ENCODE measurements around the gene CCNF. TPM values are rescaled to one million over a fixed set of nuclear protein-coding genes. Genes with fewer than 3 reads are reported as not detected.
A peak's percentile ranks its signal among the peaks of the same experiment; 100 is the strongest.

The CCNF gene
- total and polyA plus RNA-seq, 10 of the 15 experiments (the other 5 are each of a cell fraction or from before 2014, with no cell fraction given), result 4.0 to 63.2 (median 27.5) TPM

DNA sequence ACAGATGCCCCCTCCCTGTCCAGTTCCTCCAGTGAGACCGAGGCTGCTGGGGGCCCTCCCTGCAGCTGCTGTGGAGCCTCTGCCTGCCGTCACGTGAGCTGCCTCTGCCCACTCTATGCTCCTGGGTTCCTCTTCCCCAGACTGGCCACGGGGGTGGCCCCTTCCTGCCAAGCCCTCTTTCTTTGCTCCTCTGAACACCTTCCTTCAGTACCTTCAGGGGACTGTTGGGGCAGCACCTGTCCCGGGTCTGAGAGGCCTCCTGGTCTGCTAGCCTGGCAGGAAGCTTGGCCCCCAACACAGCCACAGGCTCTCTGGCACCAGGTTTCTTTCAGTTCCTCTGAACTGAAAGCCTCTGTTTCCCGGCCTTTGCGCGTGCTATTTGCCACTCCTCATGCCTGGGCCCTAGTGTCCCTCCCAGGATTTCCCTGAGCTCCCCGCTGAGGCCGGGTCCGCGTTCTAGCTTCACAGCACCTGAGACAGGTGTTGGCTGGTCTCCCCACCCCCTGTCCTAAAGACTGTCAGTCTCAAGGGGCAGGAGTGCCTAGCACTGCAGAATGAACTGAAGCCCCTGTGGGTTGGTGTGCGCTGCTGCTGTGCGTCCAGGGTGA, 77.9 kb downstream of the CCNF start:
- DNase-seq (ENCODE audit: low read depth, low spot score), result peak; percentile 41
- Histone ChIP-seq H3K4me3 (no peak overlapping the region), H3K4me1 (ENCODE audit: control insufficient read depth, insufficient read depth, low read length) (peaks cover 33% of the 10 kb centered on the region), H3K9me3 (replicated peaks; ENCODE audit: control insufficient read depth, insufficient read depth, low read length) (no peaks in the 10 kb centered on the region), H3K36me3 (ENCODE audit: control insufficient read depth in 2 of 2, insufficient read depth in 2 of 2, low read length in 1 of 2) (no peaks in the 10 kb centered on the region; a peak in 1 of 4 replicates), H3K9ac (ENCODE audit: control insufficient read depth, insufficient read depth, low read length) (peak overlapping the region; percentile 36), H3K27ac (ENCODE audit: control insufficient read depth, insufficient read depth) (peak overlapping the region; percentile 83), H3K79me2 (ENCODE audit: control insufficient read depth, insufficient read depth, low read length) (no peaks in the 10 kb centered on the region), H3K27me3 (replicated peaks in 1 of 2; ENCODE audit: control insufficient read depth in 2 of 2, insufficient read depth in 2 of 2, low read length in 1 of 2) (no peaks in the 10 kb centered on the region), H2AFZ (ENCODE audit: control insufficient read depth, low read depth, low read length) (peak overlapping the region; percentile 76), H4K20me1 (ENCODE audit: control insufficient read depth, insufficient read depth) (no peaks in the 10 kb centered on the region), H3K4me2 (ENCODE audit: control insufficient read depth, insufficient read depth) (peak overlapping the region; percentile 86)
- RAD21 ChIA-PET (ENCODE audit: unreplicated experiment), result interaction anchor here (0.7 to 1.2 kb wide), 2 partner anchors 25 to 459 kb away, joined by 3 to 6 read pairs; partner anchors contain the start of genes NTHL1 and TSC2
- CTCF ChIA-PET, result interaction anchor here (0.8 to 1.2 kb wide), 3 partner anchors 9 to 313 kb away, joined by 3 to 5 read pairs (median 4); partner anchors contain the start of gene CCNF
- POLR2A ChIA-PET, result interaction anchor here (0.6 to 2.5 kb wide), 6 partner anchors 9 to 375 kb away, joined by 3 to 8 read pairs (median 4); partner anchors contain the start of gene TBC1D24
- intact Hi-C loops (cut with micrococcal nuclease; ENCODE audit: unreplicated experiment), result loop anchor here (5.0 to 10.0 kb wide), 2 partner anchors 40 to 242 kb away; partner anchors contain the start of gene RNPS1
- BruUV-seq (replicated peaks), result no TSS peak
- ATAC-seq, result peak; percentile 90
- SMC1A ChIA-PET (ENCODE audit: uncharacterized antibody, unreplicated experiment), result no interaction called here
- peak; percentile 73 for FAIRE-seq
- WGBS (ENCODE audit: insufficient coverage, insufficient replicate concordance, low lambda C conversion rate, missing lambda C conversion rate), result 49% methylated on average over 14 of the region's 14 CpGs
- in situ Hi-C loops (cut with MboI), result loop anchor here (5.0 kb wide), 1 partner anchor 75 kb away; no protein-coding TSS in a partner anchor
- TF ChIP-seq BHLHE40 (IDR thresholded peaks at IDR 0.05; ENCODE audit: borderline replicate concordance in 1 of 2, low read depth in 2 of 2, low read length in 1 of 2), result peak; percentile 94 to 97
- TF ChIP-seq TAF1 (IDR thresholded peaks at IDR 0.05; ENCODE audit: borderline replicate concordance, low read depth, low read length), result no peak
- no peak for TF ChIP-seq RCOR1 (conservative IDR thresholded peaks at IDR 0.05; ENCODE audit: low read depth, low read length)
- TF ChIP-seq, protein P1, sequence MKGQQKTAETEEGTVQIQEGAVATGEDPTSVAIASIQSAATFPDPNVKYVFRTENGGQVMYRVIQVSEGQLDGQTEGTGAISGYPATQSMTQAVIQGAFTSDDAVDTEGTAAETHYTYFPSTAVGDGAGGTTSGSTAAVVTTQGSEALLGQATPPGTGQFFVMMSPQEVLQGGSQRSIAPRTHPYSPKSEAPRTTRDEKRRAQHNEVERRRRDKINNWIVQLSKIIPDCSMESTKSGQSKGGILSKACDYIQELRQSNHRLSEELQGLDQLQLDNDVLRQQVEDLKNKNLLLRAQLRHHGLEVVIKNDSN (IDR thresholded peaks at IDR 0.05; ENCODE audit: borderline replicate concordance, extremely low read length, insufficient read depth, low read depth, low read length), result peak; percentile 84
- no peak for TF ChIP-seq NRF1 (conservative IDR thresholded peaks at IDR 0.05; ENCODE audit: low read depth, low read length)
- no peak for TF ChIP-seq NR2C2 (IDR thresholded peaks at IDR 0.05; ENCODE audit: borderline replicate concordance, control insufficient read depth, insufficient read length, low read depth)
- TF ChIP-seq CBFB (IDR thresholded peaks at IDR 0.05; ENCODE audit: low read depth), result no peak
- no peak for TF ChIP-seq KDM1A (IDR thresholded peaks at IDR 0.05; ENCODE audit: borderline replicate concordance)
- no peak for TF ChIP-seq MEF2A (IDR thresholded peaks at IDR 0.05; ENCODE audit: insufficient read depth, low read depth, low read length)
- no peak; the same call in 1 of the 2 replicates for TF ChIP-seq RUNX3 (IDR thresholded peaks at IDR 0.05; ENCODE audit: low read length)
- TF ChIP-seq, protein P2, sequence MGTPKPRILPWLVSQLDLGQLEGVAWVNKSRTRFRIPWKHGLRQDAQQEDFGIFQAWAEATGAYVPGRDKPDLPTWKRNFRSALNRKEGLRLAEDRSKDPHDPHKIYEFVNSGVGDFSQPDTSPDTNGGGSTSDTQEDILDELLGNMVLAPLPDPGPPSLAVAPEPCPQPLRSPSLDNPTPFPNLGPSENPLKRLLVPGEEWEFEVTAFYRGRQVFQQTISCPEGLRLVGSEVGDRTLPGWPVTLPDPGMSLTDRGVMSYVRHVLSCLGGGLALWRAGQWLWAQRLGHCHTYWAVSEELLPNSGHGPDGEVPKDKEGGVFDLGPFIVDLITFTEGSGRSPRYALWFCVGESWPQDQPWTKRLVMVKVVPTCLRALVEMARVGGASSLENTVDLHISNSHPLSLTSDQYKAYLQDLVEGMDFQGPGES (IDR thresholded peaks at IDR 0.05), result no peak
- TF ChIP-seq ESRRA (IDR thresholded peaks at IDR 0.05; ENCODE audit: low read length), result no peak
- no peak for TF ChIP-seq PBX3 (IDR thresholded peaks at IDR 0.05; ENCODE audit: insufficient replicate concordance, low read depth, low read length)
- no peak for TF ChIP-seq MYC (IDR thresholded peaks at IDR 0.05; ENCODE audit: insufficient read depth, insufficient read length, insufficient replicate concordance, low read length, severe bottlenecking)
- no peak for TF ChIP-seq EGR1 (IDR thresholded peaks at IDR 0.05; ENCODE audit: borderline replicate concordance in 1 of 2, low read depth in 2 of 2, low read length in 2 of 2)
- TF ChIP-seq EED (IDR thresholded peaks at IDR 0.05; ENCODE audit: low read depth), result 0 out of 2 replicates have a peak, but pooled peaks have one; percentile 23
- TF ChIP-seq DPF2 (IDR thresholded peaks at IDR 0.05), result peak; percentile 57; the same call in 1 of the 2 replicates
- TF ChIP-seq ZNF384 (IDR thresholded peaks at IDR 0.05; ENCODE audit: borderline replicate concordance, low read depth, low read length), result no peak
- TF ChIP-seq ZNF622 (IDR thresholded peaks at IDR 0.05), result no peak
- TF ChIP-seq ZSCAN29 (IDR thresholded peaks at IDR 0.05), result no peak
